GM12891 (cell line): ENCODE data around the gene GMDS.

Experiments
- PAX5 ChIP-seq: IDR thresholded peaks from 2 replicates; pipeline ENCODE4 v1.6.1; 2011; ENCODE audit warnings: low read length, moderate library complexity, mild to moderate bottlenecking; ENCODE audit not compliant: insufficient read depth, severe bottlenecking
- POLR2A ChIP-seq: IDR thresholded peaks from 2 replicates; pipeline ENCODE4 v1.6.1; 2011; ENCODE audit warnings: low read depth, low read length, control low read depth
- POLR2AphosphoS5 ChIP-seq: IDR thresholded peaks from 2 replicates; pipeline ENCODE4 v1.6.1; 2011; ENCODE audit warnings: low read depth, low read length, control low read depth
- SPI1 ChIP-seq: IDR thresholded peaks from 2 replicates; pipeline ENCODE4 v1.6.1; 2011; ENCODE audit warnings: low read depth, low read length, control low read depth
- TAF1 ChIP-seq: IDR thresholded peaks from 2 replicates; pipeline ENCODE4 v1.6.1; 2011; ENCODE audit warnings: low read depth, low read length, control low read depth

- TF ChIP-seq POLR2AphosphoS5, result no peak
- no peak for TF ChIP-seq POLR2A
- no peak for TF ChIP-seq TAF1
- TF ChIP-seq SPI1, result no peak
- TF ChIP-seq PAX5, result no peak
These were observed 588.2 kb downstream of the GMDS start for GRCh38 chr6:1657116-1657770.
